HEK293T (cell line): ENCODE results near the gene LTN1.

Experiments used
- ARNT ChIP-seq: fragments of 450-650 bp; IDR thresholded peaks from 2 replicates; pipeline ENCODE4 v1.6.1; 2017; ENCODE audit warnings: mild to moderate bottlenecking
- FOXK2 ChIP-seq: fragments of 450-650 bp; IDR thresholded peaks from 2 replicates; pipeline ENCODE4 v1.6.1; 2016; ENCODE audit warnings: mild to moderate bottlenecking
- FOXM1 ChIP-seq: fragments of 450-650 bp; IDR thresholded peaks from 2 replicates; pipeline ENCODE4 v1.6.1; 2017; ENCODE audit warnings: mild to moderate bottlenecking, borderline replicate concordance
- HDGF ChIP-seq: fragments of 450-650 bp; IDR thresholded peaks from 2 replicates; pipeline ENCODE4 v1.6.1; 2017; ENCODE audit warnings: antibody characterized with exemption, borderline replicate concordance
- SP1 ChIP-seq: fragments of 450-650 bp; IDR thresholded peaks from 2 replicates; pipeline ENCODE4 v1.6.1; 2017
- SUZ12 ChIP-seq: fragments of 450-650 bp; IDR thresholded peaks from 2 replicates; pipeline ENCODE4 v1.6.1; 2016; ENCODE audit warnings: mild to moderate bottlenecking
- ZNF384 ChIP-seq: fragments of 450-650 bp; IDR thresholded peaks from 2 replicates; pipeline ENCODE4 v1.6.1; 2016

GRCh38 chr21:28952686-28953085 is 40.0 kb downstream of the LTN1 start:
- TF ChIP-seq ZNF384, result no peak
- TF ChIP-seq HDGF, result no peak
- no peak for TF ChIP-seq FOXM1
- TF ChIP-seq SUZ12, result no peak
- no peak for TF ChIP-seq SP1
- TF ChIP-seq ARNT, result no peak
- TF ChIP-seq FOXK2, result no peak
